ENCODE measurements around the gene OR2B2.

Gene OR2B2

GRCh38 chr6:27893059-27893835 is 18.9 kb downstream of the OR2B2 start:
- DNase-seq (ENCODE audit: low spot score) = peak; percentile 76

GRCh38 chr6:27892649-27893058 is 19.5 kb downstream of the OR2B2 start:
- no peak for DNase-seq (ENCODE audit: low spot score)

- DNase-seq (ENCODE audit: low spot score) = no peak
These were observed 20.8 kb downstream of the OR2B2 start for GRCh38 chr6:27891320-27891875.

DNA sequence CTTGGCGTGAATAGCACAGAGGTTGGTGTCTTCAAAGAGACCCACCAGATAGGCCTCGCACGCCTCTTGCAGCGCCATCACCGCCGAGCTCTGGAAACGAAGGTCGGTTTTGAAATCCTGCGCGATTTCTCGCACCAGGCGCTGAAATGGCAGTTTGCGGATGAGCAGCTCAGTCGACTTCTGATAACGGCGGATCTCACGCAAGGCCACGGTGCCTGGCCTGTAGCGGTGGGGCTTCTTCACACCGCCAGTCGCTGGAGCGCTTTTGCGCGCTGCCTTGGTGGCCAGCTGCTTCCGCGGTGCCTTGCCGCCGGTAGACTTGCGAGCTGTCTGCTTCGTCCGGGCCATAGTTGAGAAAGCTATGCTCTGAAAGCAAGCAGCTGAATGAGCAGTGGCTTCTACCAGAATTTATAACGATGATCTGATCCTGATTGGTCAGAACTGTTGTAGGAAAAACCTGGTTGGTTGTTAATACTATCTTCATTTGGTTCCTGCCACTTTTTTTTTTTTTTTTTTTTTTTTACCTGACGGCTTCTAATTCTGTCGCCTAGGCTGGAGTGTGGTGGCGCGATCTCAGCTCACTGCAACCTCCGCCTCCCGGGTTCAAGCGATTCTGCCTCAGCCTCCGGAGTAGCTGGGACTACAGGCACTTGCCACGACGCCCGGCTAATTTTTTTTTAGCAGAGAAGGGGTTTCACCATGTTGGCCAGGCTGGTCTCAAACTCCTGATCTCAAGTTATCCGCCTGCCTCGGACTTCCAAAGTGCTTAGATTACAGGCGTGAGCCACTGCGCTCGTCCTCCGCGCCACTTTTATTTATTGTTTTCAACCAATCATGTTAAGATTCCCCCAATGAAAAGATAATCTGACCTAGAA is 21.5 kb downstream of the OR2B2 start:
- peak; percentile 71 for DNase-seq (ENCODE audit: low spot score)

DNA sequence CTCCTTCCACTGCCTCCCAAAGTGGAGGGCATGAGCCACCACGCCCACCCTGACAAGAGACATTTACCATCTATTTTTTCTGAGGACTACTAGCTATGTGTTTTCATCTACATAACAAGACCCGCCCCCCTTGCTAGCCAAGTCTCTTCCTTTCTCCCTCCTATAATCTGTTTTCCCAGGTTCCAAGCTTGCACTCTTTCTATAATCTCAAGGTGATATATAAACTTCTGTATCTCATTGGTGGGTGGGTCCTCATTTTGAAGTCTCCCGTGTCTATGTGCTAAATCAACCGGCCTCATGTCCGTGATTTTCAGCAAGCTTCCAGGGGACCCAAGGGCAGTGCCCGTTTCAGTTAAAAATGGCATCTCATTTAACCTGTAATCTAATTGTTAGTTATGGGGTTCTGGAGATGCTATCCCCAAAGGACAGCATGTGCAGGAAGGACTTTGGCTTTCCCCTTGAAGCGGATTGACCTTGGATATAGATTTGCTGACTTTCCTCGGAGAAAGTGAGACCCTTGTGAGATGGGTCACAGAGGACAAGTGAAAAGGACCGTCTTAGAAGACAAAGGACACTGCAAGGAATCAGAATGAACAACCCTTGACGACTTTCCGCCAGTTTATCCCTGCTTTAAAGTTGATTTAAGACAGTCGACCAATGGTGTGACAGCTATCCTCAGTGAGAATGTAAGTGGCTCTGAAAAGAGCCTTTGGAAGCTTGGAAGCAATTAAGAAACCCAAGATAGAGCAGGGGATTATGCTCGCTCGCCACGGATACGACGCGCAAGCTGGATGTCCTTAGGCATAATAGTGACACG is 22.4 kb downstream of the OR2B2 start:
- no peak for DNase-seq (ENCODE audit: low spot score)

DNA sequence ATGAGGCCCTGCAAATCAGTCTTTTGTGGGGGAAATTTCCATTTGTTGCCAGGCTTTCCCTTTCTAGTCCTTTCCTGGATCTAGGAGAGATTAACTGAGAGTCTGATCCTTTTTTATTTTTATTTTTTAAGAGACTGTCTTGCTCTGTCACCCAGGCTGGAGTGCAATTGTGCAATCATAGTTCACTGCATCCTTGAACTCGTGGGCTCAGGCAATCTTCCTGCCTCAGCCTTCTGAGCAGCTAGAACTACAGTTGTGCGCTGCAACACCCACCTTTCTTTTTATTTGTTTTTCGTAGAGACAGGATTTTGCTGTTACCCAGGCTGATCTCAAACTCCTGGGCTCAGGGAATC is 22.9 kb downstream of the OR2B2 start:
- no peak for DNase-seq (ENCODE audit: low spot score)

DNA sequence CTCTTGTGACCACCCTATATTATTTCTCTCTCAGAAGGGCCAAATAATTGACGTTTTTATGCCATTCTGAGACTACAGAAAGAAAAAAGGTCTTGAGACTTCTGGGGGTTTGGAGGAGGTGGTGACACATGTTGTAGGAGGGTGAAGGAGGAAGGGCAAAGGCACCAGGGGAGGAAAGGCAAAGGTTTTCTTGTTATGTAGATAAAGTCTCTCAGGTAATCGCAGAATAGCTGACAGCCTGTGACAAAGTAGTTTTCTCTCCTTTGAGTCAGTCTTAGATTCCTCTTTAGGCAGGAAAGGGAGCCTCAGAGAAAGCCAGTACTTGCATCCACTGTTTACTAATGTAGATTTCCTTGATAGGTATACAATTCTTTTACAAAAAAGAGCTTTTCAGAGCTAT is 23.6 kb downstream of the OR2B2 start:
- no peak for DNase-seq (ENCODE audit: low spot score)

DNA sequence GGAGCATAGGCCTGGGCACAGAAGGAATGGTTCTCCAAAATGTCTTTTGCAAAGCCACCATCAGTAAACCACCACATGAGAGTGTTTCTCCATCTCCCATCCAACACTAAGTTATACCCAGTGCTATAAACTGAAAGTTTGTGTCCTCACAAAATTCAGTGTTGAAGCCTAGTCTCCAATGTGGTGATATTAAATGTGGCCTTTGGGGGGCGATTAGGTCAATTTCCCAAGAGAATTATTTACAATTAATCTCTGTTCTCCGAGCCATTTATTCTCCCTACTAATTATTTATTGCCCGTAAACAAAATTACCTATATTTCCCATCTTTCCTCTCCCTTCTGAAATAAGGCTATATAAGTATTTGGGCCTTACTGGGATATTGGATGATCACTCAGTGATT is 26.1 kb downstream of the OR2B2 start:
- no peak for DNase-seq (ENCODE audit: low spot score)

DNA sequence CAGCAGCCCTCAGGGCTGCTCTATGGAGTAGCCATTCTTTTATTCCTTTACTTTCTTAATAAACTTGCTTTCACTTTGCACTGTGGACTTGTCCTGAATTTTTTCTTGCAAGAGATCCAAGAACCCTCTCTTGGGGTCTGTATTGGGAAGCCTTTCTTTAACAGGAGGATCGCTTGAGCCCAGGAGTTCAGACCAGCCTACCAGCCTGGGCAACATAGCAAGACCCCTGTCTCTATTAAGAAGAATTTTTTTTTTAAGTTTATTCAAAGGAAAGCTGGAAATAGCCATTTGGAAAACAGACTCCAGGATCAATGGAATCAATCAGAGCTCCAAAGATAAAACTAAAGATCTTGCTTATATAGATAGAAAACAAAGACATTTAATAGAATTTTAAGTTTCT is 29.1 kb downstream of the OR2B2 start:
- DNase-seq (ENCODE audit: low spot score) = no peak

DNA sequence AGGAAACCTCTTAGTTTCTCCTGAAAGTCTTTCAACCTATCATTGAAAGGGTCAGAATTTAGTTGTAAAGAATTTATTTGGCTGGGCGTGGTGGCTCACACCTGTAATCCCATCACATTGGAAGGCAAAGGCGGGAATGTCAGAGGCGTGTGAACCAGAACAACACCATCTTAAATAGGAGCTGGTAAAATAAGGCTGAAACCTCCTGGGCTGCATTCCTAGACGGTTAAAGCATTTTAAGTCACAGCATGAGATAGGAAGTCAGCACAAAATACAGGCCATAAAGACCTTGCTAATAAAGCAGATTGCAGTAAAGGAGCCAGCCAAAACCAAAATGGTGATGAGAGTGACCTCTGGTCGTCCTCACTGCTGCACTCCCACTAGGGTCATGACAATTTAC is 29.6 kb downstream of the OR2B2 start:
- DNase-seq (ENCODE audit: low spot score) = no peak

GRCh38 chr6:27879837-27880236 is 32.4 kb downstream of the OR2B2 start:
- no peak for DNase-seq (ENCODE audit: low spot score)

- DNase-seq (ENCODE audit: low spot score) = no peak
These were observed 38.2 kb downstream of the OR2B2 start for GRCh38 chr6:27874016-27874415.

- DNase-seq (ENCODE audit: low spot score) = no peak
These were observed 38.9 kb downstream of the OR2B2 start for GRCh38 chr6:27873021-27873940.

- no peak for DNase-seq (ENCODE audit: low spot score)
These were observed 39.6 kb downstream of the OR2B2 start for GRCh38 chr6:27872642-27873020.

GRCh38 chr6:27871924-27872638 is 40.1 kb downstream of the OR2B2 start:
- DNase-seq (ENCODE audit: low spot score) = no peak

- no peak for DNase-seq (ENCODE audit: low spot score)
These were observed 41.8 kb downstream of the OR2B2 start for GRCh38 chr6:27870291-27870870.

GRCh38 chr6:27868311-27868710 is 43.9 kb downstream of the OR2B2 start:
- DNase-seq (ENCODE audit: low spot score) = no peak

GRCh38 chr6:27867945-27868300 is 44.3 kb downstream of the OR2B2 start:
- no peak for DNase-seq (ENCODE audit: low spot score)

- peak; percentile 18 for DNase-seq (ENCODE audit: low spot score)
These were observed 44.9 kb downstream of the OR2B2 start for GRCh38 chr6:27867051-27867944.

Measured in D341Med (cell line).